GM06990 (cell line): Measurements from ENCODE around the gene COPS3.
"Not testable (repeated sequence)": the region's sequence is repeated elsewhere in the genome, so short reads cannot be mapped to it uniquely, and the experiment has no call there.

Experiments
- DNase-seq: peaks from one replicate; pipeline ENCODE4 v3.0.0-alpha.2; 2011; ENCODE audit not compliant: insufficient read length; ENCODE audit errors: extremely low read depth
- H3K27me3 ChIP-seq: replicated peaks from 2 replicates; pipeline ENCODE4 v1.6.0; 2011; ENCODE audit warnings: low read length; ENCODE audit not compliant: control insufficient read depth, insufficient read depth
- H3K36me3 ChIP-seq: 2 replicates; pipeline ENCODE4 v1.5.1; 2011; ENCODE audit warnings: low read length; ENCODE audit not compliant: control insufficient read depth, insufficient read depth
- H3K4me3 ChIP-seq: replicated peaks from 2 replicates; pipeline ENCODE4 v1.5.1; 2011; ENCODE audit warnings: low read depth, mild to moderate bottlenecking, control low read depth, low read length
- TF ChIP-seq, protein P1 (sequence below): IDR thresholded peaks from 2 replicates; pipeline ENCODE4 v1.5.1; 2011; ENCODE audit warnings: low read length, control low read depth, mild to moderate bottlenecking, inconsistent platforms; ENCODE audit not compliant: insufficient read depth, poor library complexity, severe bottlenecking

The COPS3 gene

GRCh38 chr17:17279316-17279715 lies 1.7 kb downstream of the COPS3 start:
- Histone ChIP-seq H3K36me3 (peaks cover 5% of the 10 kb centered on the region), H3K4me3 (peak overlapping the region; percentile 79), H3K27me3 (no peaks in the 10 kb centered on the region)
- TF ChIP-seq, protein P1, sequence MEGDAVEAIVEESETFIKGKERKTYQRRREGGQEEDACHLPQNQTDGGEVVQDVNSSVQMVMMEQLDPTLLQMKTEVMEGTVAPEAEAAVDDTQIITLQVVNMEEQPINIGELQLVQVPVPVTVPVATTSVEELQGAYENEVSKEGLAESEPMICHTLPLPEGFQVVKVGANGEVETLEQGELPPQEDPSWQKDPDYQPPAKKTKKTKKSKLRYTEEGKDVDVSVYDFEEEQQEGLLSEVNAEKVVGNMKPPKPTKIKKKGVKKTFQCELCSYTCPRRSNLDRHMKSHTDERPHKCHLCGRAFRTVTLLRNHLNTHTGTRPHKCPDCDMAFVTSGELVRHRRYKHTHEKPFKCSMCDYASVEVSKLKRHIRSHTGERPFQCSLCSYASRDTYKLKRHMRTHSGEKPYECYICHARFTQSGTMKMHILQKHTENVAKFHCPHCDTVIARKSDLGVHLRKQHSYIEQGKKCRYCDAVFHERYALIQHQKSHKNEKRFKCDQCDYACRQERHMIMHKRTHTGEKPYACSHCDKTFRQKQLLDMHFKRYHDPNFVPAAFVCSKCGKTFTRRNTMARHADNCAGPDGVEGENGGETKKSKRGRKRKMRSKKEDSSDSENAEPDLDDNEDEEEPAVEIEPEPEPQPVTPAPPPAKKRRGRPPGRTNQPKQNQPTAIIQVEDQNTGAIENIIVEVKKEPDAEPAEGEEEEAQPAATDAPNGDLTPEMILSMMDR, result no peak
- no peak for DNase-seq

DNA sequence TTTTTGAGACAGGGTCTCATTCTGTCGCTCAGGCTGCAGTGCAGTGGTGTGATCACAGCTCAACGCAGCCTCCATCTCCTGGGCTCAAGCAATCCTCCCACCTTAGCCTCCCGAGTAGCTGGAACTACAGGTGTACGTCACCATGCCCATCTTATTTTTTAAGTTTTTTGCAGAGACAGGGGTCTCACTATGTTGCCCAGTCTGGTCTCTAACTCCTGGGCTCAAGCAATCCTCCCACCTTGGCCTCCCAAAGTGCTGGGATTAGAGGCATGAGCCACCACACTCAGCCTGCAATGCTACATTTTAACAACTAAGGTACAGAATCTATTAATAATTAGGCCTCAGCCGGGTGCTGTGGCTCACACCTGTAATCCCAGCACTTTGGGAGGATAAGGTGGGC lies 3.6 kb downstream of the COPS3 start:
- H3K4me3 ChIP-seq, H3K27me3 ChIP-seq, DNase-seq, H3K36me3 ChIP-seq: not testable (repeated sequence)

- Histone ChIP-seq H3K27me3 (no peaks in the 10 kb centered on the region), H3K36me3 (peaks cover 10% of the 10 kb centered on the region), H3K4me3 (no peak overlapping the region)
- no peak for DNase-seq
- TF ChIP-seq, protein P1, result no peak
Observed at GRCh38 chr17:17275971-17276370, 5.1 kb downstream of the COPS3 start.

DNA sequence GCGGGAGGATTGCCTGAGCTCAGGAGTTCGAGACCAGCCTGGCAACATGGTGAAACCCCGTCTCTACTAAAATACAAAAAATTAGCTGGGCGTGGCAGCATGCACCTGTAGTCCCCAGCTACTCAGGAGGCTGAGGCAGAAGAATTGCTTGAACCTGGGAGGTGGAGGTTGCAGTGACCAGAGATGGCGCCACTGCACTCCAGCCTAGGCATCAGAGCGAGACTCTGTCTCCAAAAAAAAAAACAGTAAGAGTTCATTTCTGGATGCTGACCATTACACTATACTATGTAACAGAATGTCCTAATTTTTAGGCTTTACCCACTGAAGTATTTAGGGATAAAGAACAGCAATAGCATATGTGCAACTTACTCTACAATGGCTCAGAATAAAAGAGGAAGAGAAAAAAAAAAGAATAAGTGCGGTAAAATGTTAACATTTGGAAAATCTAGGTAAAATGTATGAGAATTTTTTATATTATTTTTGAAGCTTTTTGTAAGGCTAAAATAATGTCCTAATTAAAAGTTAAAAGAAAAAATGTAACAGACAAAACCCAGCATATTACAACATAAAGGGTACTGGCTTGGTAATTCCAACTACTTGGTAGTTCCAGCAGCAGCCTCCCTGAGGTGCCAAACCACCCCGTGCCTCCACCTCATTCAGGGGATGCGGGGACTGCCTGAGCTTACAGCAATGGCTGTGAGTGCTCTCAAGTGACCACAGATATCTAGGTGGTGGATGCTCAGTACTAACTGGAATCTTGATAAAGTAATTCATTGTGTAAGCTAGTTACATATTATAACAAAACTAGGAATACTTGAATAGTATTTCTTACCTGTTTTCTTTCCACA lies 10.9 kb downstream of the COPS3 start:
- peaks cover 10% of the 10 kb centered on the region for H3K36me3 ChIP-seq
- TF ChIP-seq, protein P1, result peak; percentile 48
- no peak for DNase-seq

GRCh38 chr17:17264430-17264829 lies 16.6 kb downstream of the COPS3 start:
- Histone ChIP-seq H3K36me3 (peaks cover 11% of the 10 kb centered on the region), H3K27me3 (no peaks in the 10 kb centered on the region), H3K4me3 (no peak overlapping the region)
- TF ChIP-seq, protein P1, result no peak
- DNase-seq, result no peak

More for the DNA sequence above, 10.9 kb downstream of the COPS3 start:
- H3K4me3 ChIP-seq, result no peak overlapping the region
- no peaks in the 10 kb centered on the region for H3K27me3 ChIP-seq

GRCh38 chr17:17258998-17259397 lies 22.0 kb downstream of the COPS3 start:
- TF ChIP-seq, protein P1, result no peak
- Histone ChIP-seq H3K27me3 (no peaks in the 10 kb centered on the region), H3K36me3 (peaks cover 17% of the 10 kb centered on the region), H3K4me3 (no peak overlapping the region)
- no peak for DNase-seq
